Ishikawa (cell line): ENCODE measurements around the gene PLXNA2.

Experiments used
- MAX ChIP-seq: IDR thresholded peaks from 2 replicates; pipeline ENCODE4 v1.6.1; 2012
- REST ChIP-seq: IDR thresholded peaks from 2 replicates; pipeline ENCODE4 v1.6.1; 2012; ENCODE audit warnings: low read depth, mild to moderate bottlenecking
- YY1 ChIP-seq: IDR thresholded peaks from 2 replicates; pipeline ENCODE4 v1.6.1; 2012; ENCODE audit warnings: low read depth

GRCh38 chr1:208278638-208279037 is 34.5 kb upstream of the PLXNA2 start:
- TF ChIP-seq REST: no peak
- TF ChIP-seq YY1: no peak
- TF ChIP-seq MAX: no peak
